PC-3 (cell line): Measurements from ENCODE around the gene UMODL1. TPM values are rescaled to one million over a fixed set of nuclear protein-coding genes. Genes with fewer than 3 reads are reported as not detected.

Source experiments
- ATAC-seq: fragments of 200-7000 bp; cut with Tn5 transposase; 2 replicates; pipeline ENCODE4 v1.9.1; 2020; ENCODE audit warnings: mild to moderate bottlenecking, moderate library complexity
- BruUV-seq: library from RNA; stranded (reverse); fragments of 400-500 nt; replicated peaks from 2 replicates; lab custom pipeline; 2021; lab: Mats Ljungman, UMichigan
- CTCF ChIA-PET: fragments of 300-600 bp; sonication (Branson Sonifier 250); formaldehyde crosslinking; loops from one replicate; lab custom pipeline; 2022; ENCODE audit warnings: antibody characterized with exemption; lab: Charles Lee
- POLR2A ChIA-PET: fragments of 300-600 bp; sonication (Branson Sonifier 250); formaldehyde crosslinking; loops from one replicate; lab custom pipeline; 2022; ENCODE audit warnings: antibody characterized with exemption; ENCODE audit not compliant: unreplicated experiment; lab: Charles Lee
- DNase-seq: peaks from one replicate; pipeline ENCODE4 v3.0.0-alpha.2; 2015
- H2AFZ ChIP-seq: fragments of 300-600 bp; sonication (generic); 2 replicates; pipeline ENCODE4 v1.6.0; 2016; ENCODE audit warnings: antibody characterized with exemption, low read length
- H3F3A ChIP-seq: fragments of 300-600 bp; sonication (generic); one replicate; pipeline ENCODE4 v1.6.0; 2017; ENCODE audit warnings: antibody characterized with exemption, low read length, control low read depth, mild to moderate bottlenecking; ENCODE audit not compliant: unreplicated experiment
- H3K27ac ChIP-seq: fragments of 300-600 bp; sonication (generic); 2 replicates; pipeline ENCODE4 v1.5.1; 2016; ENCODE audit warnings: mild to moderate bottlenecking, low read length
- H3K27me3 ChIP-seq: fragments of 300-600 bp; sonication (generic); 2 replicates; pipeline ENCODE4 v1.6.1; 2016; ENCODE audit warnings: low read length, mixed read lengths
- H3K36me3 ChIP-seq: fragments of 300-600 bp; sonication (generic); 2 replicates; pipeline ENCODE4 v1.6.1; 2016; ENCODE audit warnings: low read depth, mixed run types, low read length, mixed read lengths
- H3K4me1 ChIP-seq: fragments of 300-600 bp; sonication (generic); 2 replicates; pipeline ENCODE4 v1.5.1; 2016; ENCODE audit warnings: low read length; ENCODE audit not compliant: insufficient read depth
- H3K4me2 ChIP-seq: fragments of 300-600 bp; sonication (generic); 2 replicates; pipeline ENCODE4 v1.6.0; 2016; ENCODE audit warnings: low read length
- H3K4me3 ChIP-seq: fragments of 300-600 bp; sonication (generic); 2 replicates; pipeline ENCODE4 v1.5.1; 2016; ENCODE audit warnings: mild to moderate bottlenecking, low read length, mixed read lengths
- H3K79me2 ChIP-seq: fragments of 300-600 bp; sonication (generic); 2 replicates; pipeline ENCODE4 v1.6.1; 2017; ENCODE audit warnings: low read length, mixed read lengths
- H3K9ac ChIP-seq: fragments of 300-600 bp; sonication (generic); 2 replicates; pipeline ENCODE4 v1.6.0; 2016; ENCODE audit warnings: mild to moderate bottlenecking, low read length
- H3K9me2 ChIP-seq: fragments of 300-600 bp; sonication (generic); replicated peaks from 2 replicates; pipeline ENCODE4 v1.6.1; 2016; ENCODE audit warnings: mixed run types, low read length, mixed read lengths
- H3K9me3 ChIP-seq: fragments of 300-600 bp; sonication (generic); 2 replicates; pipeline ENCODE4 v1.6.1; 2016; ENCODE audit warnings: low read length, mixed read lengths
- H4K20me1 ChIP-seq: fragments of 300-600 bp; sonication (generic); 2 replicates; pipeline ENCODE4 v1.6.1; 2016; ENCODE audit warnings: low read length, mixed read lengths
- CTCF ChIP-seq: fragments of 300-600 bp; sonication (generic); conservative IDR thresholded peaks from 2 replicates; pipeline ENCODE4 v1.5.1; 2017; ENCODE audit warnings: antibody characterized with exemption, low read depth, mild to moderate bottlenecking, low read length
- EZH2 ChIP-seq: fragments of 300-600 bp; sonication (generic); IDR thresholded peaks from one replicate; pipeline ENCODE4 v1.6.1; 2017; ENCODE audit warnings: antibody characterized with exemption, mild to moderate bottlenecking, low read length; ENCODE audit not compliant: unreplicated experiment
- EZH2phosphoT487 ChIP-seq: fragments of 300-600 bp; sonication (generic); IDR thresholded peaks from 2 replicates; pipeline ENCODE4 v1.6.1; 2018; ENCODE audit warnings: mild to moderate bottlenecking, antibody characterized with exemption, low read length, borderline replicate concordance
- intact Hi-C: fragments of 100-400 bp; cut with micrococcal nuclease; formaldehyde crosslinking; loops from 2 replicates; pipeline ENCODE4 v1.9.0; 2023
- total RNA-seq: library from RNA; depleted of rRNA; stranded (reverse); fragments of >200 nt; gene quantifications from 2 replicates; pipeline ENCODE4 v1.2.3, GENCODE V29; 2014

Gene UMODL1
- total RNA-seq, 1 experiment from 2014 or later = not detected

GRCh38 chr21:42187976-42188653 is 117.0 kb downstream of the UMODL1 start:
- H3K9ac ChIP-seq = no peak overlapping the region
- H3K36me3 ChIP-seq = no peaks in the 10 kb centered on the region
- no peaks in the 10 kb centered on the region for H3K9me3 ChIP-seq
- BruUV-seq = no TSS peak
- no peaks in the 10 kb centered on the region for H3K79me2 ChIP-seq
- no peak for DNase-seq
- intact Hi-C loops = no loop called here
- H4K20me1 ChIP-seq = no peaks in the 10 kb centered on the region
- POLR2A ChIA-PET = no interaction called here
- no peaks in the 10 kb centered on the region for H3K9me2 ChIP-seq
- H3K27ac ChIP-seq = no peak overlapping the region
- CTCF ChIA-PET = no interaction called here
- no peak overlapping the region for H3K4me2 ChIP-seq
- ATAC-seq = peak; percentile 29; the same call in 1 of the 2 replicates
- H2AFZ ChIP-seq = no peak overlapping the region
- TF ChIP-seq EZH2 (no peak), EZH2phosphoT487 (no peak), CTCF (no peak)
- no peaks in the 10 kb centered on the region for H3F3A ChIP-seq
- H3K4me3 ChIP-seq = no peak overlapping the region
- H3K27me3 ChIP-seq = no peaks in the 10 kb centered on the region
- 0 out of 2 replicates have a peak, but pooled peaks cover 3% of the 10 kb centered on the region for H3K4me1 ChIP-seq

GRCh38 chr21:42188663-42189062 is 117.5 kb downstream of the UMODL1 start:
- no peaks in the 10 kb centered on the region for H3K36me3 ChIP-seq
- no peak overlapping the region for H3K4me2 ChIP-seq
- ATAC-seq (no peak), DNase-seq (no peak)
- H3K9me3 ChIP-seq = no peaks in the 10 kb centered on the region
- H3K79me2 ChIP-seq = no peaks in the 10 kb centered on the region
- H3K4me3 ChIP-seq = no peak overlapping the region
- intact Hi-C loops = no loop called here
- H3K9ac ChIP-seq = no peak overlapping the region
- no peaks in the 10 kb centered on the region for H3K9me2 ChIP-seq
- no peaks in the 10 kb centered on the region for H4K20me1 ChIP-seq
- POLR2A ChIA-PET = no interaction called here
- H3F3A ChIP-seq = no peaks in the 10 kb centered on the region
- peaks cover 9% of the 10 kb centered on the region for H3K4me1 ChIP-seq
- CTCF ChIA-PET = no interaction called here
- no peak overlapping the region for H2AFZ ChIP-seq
- no peaks in the 10 kb centered on the region for H3K27me3 ChIP-seq
- H3K27ac ChIP-seq = no peak overlapping the region
- TF ChIP-seq EZH2phosphoT487 (no peak), CTCF (no peak), EZH2 (no peak)
- BruUV-seq = no TSS peak

GRCh38 chr21:42189431-42189830 is 118.3 kb downstream of the UMODL1 start:
- ChIA-PET CTCF (no interaction called here), POLR2A (no interaction called here)
- Histone ChIP-seq H3K4me1 (peaks cover 9% of the 10 kb centered on the region), H4K20me1 (no peaks in the 10 kb centered on the region), H3K4me3 (no peak overlapping the region), H3K4me2 (no peak overlapping the region), H3K27ac (no peak overlapping the region), H2AFZ (no peak overlapping the region), H3K9me2 (no peaks in the 10 kb centered on the region), H3F3A (no peaks in the 10 kb centered on the region), H3K36me3 (no peaks in the 10 kb centered on the region), H3K9me3 (no peaks in the 10 kb centered on the region), H3K79me2 (no peaks in the 10 kb centered on the region), H3K9ac (no peak overlapping the region), H3K27me3 (no peaks in the 10 kb centered on the region)
- intact Hi-C loops = no loop called here
- DNase-seq = no peak
- TF ChIP-seq CTCF (no peak), EZH2 (no peak), EZH2phosphoT487 (no peak)
- no peak for ATAC-seq
- BruUV-seq = no TSS peak
